Measurements from ENCODE around the gene MPL.

The MPL gene

GRCh38 chr1:43337588-43337987, at the start of gene MPL:
Gene MPL, plus strand, starts transcription at chr1:43337818. Its CDS starts 31 bp downstream, at chr1:43337849.
- no peak for DNase-seq

GRCh38 chr1:43288058-43288784, 49.4 kb upstream of the MPL start:
- DNase-seq: no peak

DNA sequence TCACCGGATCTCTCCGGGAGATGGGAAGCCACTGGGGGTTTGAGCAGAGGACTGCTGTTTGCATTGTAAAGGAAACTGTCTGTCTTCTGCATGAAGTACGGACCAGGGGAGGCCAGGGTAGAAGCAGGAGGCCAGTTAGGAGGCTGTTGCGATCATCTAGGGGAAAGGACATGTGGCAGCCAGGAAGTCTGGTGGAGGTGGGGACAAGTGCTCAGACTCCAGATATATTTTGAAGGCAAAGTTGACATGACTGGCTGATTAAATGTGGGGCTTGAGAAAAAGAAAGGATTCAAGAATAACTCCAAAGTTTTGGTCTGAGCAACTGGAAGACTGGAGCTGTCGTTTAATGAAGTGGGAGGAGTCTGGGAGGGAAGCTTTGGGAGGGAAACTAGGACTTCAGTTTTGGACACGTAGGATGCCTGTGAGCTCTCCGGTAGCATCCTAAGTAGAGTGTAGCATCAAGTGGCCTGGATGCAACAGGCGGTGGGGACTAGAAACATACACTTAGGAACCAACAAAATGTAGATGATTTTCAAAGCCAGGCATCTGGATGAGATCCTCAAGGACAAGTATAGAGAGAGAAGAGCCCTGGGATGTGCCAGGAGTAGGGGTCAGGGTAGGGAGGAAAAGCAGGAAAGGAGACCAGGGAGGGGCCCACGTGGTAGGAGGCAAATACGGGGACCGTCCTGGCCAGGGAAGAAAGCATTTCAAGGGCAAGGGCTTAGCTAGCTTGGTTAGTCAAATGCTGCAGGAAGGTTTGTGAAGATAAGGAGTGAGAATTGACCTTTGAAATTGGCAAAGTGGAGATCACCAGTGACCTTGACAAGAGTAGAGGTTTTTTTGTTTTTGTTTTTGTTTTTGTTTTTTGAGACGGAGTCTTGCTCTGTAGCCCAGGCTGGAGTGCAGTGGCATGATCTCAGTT, 48.6 kb upstream of the MPL start:
- DNase-seq: no peak

GRCh38 chr1:43292216-43292615, 45.4 kb upstream of the MPL start:
- DNase-seq: no peak

DNA sequence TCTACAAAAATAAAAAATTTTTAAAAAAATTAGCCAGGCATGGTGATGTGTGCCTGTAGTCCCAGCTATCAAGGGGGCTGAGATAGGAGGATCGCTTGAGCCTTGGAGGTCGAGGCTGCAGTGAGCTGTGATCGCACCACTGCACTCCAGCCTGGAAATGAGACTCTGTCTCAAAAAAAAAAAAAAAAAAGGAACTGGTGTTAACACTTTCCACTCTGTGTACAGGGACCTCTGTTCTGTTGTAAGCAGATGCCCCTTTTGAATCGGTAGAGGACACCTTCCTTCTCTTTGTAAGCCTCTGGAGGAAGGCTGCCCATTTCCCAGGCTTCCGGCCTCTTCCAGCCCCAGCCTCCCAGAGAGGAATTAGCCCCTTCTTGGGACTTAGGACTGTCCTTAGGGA, 44.9 kb upstream of the MPL start:
- no peak for DNase-seq

GRCh38 chr1:43293176-43293575, 44.4 kb upstream of the MPL start:
- no peak for DNase-seq

GRCh38 chr1:43293896-43294760, 43.5 kb upstream of the MPL start:
- no peak for DNase-seq

DNA sequence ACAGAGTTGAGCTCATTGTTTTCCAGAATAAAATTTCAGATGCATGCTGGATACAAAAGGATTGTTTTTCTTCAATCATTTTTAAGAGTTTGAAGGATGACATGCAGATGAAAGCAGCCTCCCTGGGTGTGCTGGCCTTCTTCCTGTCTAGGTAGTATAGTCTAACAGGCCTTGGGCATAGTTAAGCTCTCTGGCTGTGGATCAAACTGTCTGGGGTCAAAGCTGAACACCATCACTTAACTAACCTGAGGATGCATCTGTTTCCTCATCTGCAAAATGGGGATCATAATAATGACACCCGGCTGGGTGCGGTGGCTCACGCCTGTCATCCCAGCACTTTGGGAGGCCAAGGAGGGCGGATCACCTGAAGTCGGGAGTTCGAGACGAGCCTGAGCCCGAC, 42.9 kb upstream of the MPL start:
- no peak for DNase-seq

GRCh38 chr1:43296207-43296606, 41.4 kb upstream of the MPL start:
- DNase-seq: no peak

- no peak for DNase-seq
Observed at GRCh38 chr1:43298055-43298454, 39.6 kb upstream of the MPL start.

- no peak for DNase-seq
Observed at GRCh38 chr1:43299101-43299500, 38.5 kb upstream of the MPL start.

- DNase-seq: peak; percentile 20
Observed at GRCh38 chr1:43300378-43301094, 37.1 kb upstream of the MPL start, which contains the start of gene TIE1. Gene TIE1, plus strand, starts transcription at chr1:43300982. Its CDS starts 90 bp downstream, at chr1:43301072.

- no peak for DNase-seq
Observed at GRCh38 chr1:43302201-43302600, 35.4 kb upstream of the MPL start.

GRCh38 chr1:43302721-43303470, 34.7 kb upstream of the MPL start:
- DNase-seq: no peak

DNA sequence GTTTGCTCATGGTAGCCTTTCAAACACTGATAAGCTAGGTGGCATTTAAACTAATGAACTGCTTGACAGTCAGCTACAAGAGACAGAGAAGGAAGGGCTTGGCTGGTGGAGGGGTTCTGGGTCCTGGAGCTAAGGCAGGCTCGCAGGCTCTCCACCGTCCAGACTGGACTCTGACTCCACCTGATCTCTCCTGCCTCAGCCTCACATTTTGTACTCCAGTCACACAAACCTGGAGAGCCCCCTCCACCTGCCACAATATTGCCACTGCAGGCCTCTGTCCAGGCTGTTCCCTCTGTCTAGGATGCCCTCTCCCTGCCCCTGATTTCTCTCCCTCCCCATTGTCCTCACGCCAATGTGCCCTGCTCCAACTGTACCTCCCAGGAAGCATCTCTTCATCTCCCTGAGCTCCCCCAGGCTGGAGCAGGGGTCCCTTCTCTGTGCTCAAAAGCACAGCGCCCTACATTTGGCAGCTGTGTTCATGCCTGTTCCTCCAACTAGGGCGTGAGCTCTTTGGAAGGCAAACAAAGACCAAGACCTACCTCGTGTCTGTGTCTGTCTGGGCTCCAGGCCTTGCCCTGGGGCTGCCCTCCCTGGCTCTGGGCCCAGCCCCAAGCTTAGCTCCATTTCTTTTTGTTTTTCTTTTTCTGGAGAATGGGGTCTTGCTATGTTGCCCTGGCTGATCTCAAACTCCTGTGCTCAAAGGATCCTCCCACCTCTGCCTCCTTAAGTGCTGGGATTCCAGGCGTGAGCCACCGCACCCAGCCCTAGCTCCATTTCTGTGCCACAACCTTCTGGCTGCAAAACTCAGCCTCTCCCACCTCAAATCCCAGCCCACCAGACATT, 33.9 kb upstream of the MPL start:
- DNase-seq: no peak

DNA sequence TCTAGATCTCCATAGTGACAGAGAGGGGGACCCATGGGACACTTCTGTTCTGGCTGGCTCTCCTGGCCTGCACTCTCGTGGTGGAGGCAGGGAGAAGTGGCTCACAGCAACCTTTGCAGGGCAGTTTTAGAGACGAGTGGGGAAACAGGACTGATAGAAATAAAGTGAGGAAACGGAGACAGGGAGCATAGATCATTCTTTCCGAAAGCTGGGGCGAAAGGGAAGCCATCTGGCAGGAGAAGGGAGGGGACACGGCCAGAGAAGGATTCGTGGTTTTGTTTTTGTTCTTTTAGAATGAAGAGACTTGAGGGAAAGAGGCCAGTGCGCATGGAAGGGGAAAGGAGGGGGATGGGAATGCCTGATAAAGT, 33.3 kb upstream of the MPL start:
- DNase-seq: no peak

GRCh38 chr1:43304771-43305300, 32.8 kb upstream of the MPL start:
- DNase-seq: no peak

DNA sequence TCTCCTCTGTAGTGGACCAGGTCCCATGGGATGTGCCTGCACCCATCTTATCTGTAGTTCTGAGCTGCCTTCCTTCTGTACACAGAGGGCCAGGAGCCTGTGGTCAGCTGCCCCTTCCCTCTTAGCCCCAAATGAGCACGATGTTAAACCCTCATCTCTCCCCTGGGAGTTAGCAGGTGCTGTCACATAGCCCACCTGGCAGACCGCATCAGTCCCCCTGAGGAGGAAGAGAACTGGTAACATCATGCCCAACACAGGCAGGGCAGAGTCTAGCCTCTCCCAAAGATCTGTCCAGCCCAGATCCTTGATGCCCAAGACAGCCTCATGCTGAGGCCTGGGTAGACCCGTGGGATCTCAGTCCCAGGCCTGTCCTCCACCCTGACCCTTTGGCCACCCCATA, 32.2 kb upstream of the MPL start:
- no peak for DNase-seq

GRCh38 chr1:43305926-43306687, 31.5 kb upstream of the MPL start:
- no peak for DNase-seq
